ENCODE results near the gene S100A9.

Gene S100A9

GRCh38 chr1:153389973-153390879, 32.6 kb downstream of the S100A9 start:
- Histone ChIP-seq H3K27ac (no peak overlapping the region), H2AFZ (ENCODE audit: low read depth) (no peak overlapping the region), H3K27me3 (ENCODE audit: insufficient read depth, low read depth) (no peaks in the 10 kb centered on the region; the same call in 1 of the 2 replicates), H3K4me2 (no peak overlapping the region), H3K79me2 (ENCODE audit: insufficient read depth, low read depth) (no peaks in the 10 kb centered on the region), H3K4me3 (IDR thresholded peaks at IDR 0.05; ENCODE audit: insufficient read depth, low read depth, low read length) (no peak overlapping the region), H3K36me3 (ENCODE audit: insufficient read depth) (no peaks in the 10 kb centered on the region), H4K20me1 (ENCODE audit: insufficient read depth) (no peaks in the 10 kb centered on the region), H3K9ac (no peak overlapping the region), H3K4me1 (ENCODE audit: low read depth, poor library complexity, severe bottlenecking) (no peaks in the 10 kb centered on the region)
- TF ChIP-seq, protein P1, sequence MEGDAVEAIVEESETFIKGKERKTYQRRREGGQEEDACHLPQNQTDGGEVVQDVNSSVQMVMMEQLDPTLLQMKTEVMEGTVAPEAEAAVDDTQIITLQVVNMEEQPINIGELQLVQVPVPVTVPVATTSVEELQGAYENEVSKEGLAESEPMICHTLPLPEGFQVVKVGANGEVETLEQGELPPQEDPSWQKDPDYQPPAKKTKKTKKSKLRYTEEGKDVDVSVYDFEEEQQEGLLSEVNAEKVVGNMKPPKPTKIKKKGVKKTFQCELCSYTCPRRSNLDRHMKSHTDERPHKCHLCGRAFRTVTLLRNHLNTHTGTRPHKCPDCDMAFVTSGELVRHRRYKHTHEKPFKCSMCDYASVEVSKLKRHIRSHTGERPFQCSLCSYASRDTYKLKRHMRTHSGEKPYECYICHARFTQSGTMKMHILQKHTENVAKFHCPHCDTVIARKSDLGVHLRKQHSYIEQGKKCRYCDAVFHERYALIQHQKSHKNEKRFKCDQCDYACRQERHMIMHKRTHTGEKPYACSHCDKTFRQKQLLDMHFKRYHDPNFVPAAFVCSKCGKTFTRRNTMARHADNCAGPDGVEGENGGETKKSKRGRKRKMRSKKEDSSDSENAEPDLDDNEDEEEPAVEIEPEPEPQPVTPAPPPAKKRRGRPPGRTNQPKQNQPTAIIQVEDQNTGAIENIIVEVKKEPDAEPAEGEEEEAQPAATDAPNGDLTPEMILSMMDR (conservative IDR thresholded peaks at IDR 0.05; ENCODE audit: low read depth, low read length): no peak

- TF ChIP-seq, protein P1 (conservative IDR thresholded peaks at IDR 0.05; ENCODE audit: low read depth, low read length): no peak
- H3K9ac ChIP-seq: no peak within 1 kb of the TSS
- H3K4me2 ChIP-seq: no peak within 1 kb of the TSS
- H3K79me2 ChIP-seq (ENCODE audit: insufficient read depth, low read depth): no peaks in the 10 kb centered on the region
- no peaks in the 10 kb centered on the region for H3K4me1 ChIP-seq (ENCODE audit: low read depth, poor library complexity, severe bottlenecking)
- H2AFZ ChIP-seq (ENCODE audit: low read depth): no peak within 1 kb of the TSS
- H3K36me3 ChIP-seq (ENCODE audit: insufficient read depth): no peaks in the 10 kb centered on the region
- no peaks in the 10 kb centered on the region for H4K20me1 ChIP-seq (ENCODE audit: insufficient read depth)
- H3K4me3 ChIP-seq (IDR thresholded peaks at IDR 0.05; ENCODE audit: insufficient read depth, low read depth, low read length): no peak within 1 kb of the TSS
- H3K27ac ChIP-seq: no peak within 1 kb of the TSS
- H3K27me3 ChIP-seq (ENCODE audit: insufficient read depth, low read depth): no peaks in the 10 kb centered on the region; the same call in 1 of the 2 replicates
Measured at GRCh38 chr1:153390938-153391710, 33.5 kb downstream of the S100A9 start, which contains the start of gene S100A8. Gene S100A8, minus strand, starts transcription at chr1:153391073. Its CDS starts 538 bp downstream, at chr1:153390535.

DNA sequence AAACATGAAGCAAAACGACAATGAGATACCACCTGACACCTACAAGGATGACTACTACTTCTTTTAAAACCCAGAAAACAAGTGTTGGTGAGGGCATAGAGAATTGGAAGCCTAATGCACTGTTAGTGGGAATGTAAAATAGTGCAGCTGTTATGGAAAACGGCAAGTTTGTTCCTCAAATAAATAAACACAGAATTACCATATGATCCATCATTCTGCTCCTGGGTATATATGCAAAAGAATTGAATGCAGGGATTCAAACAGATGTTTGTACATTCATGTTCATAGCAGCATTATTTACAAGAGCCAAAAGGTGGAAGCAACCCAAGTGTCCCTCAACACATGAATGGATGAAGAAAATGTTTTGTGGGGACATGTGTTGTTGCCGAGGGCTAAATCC, 34.6 kb downstream of the S100A9 start:
- no peak overlapping the region for H3K27ac ChIP-seq
- no peak overlapping the region for H3K4me2 ChIP-seq
- TF ChIP-seq, protein P1 (conservative IDR thresholded peaks at IDR 0.05; ENCODE audit: low read depth, low read length): no peak

DNA sequence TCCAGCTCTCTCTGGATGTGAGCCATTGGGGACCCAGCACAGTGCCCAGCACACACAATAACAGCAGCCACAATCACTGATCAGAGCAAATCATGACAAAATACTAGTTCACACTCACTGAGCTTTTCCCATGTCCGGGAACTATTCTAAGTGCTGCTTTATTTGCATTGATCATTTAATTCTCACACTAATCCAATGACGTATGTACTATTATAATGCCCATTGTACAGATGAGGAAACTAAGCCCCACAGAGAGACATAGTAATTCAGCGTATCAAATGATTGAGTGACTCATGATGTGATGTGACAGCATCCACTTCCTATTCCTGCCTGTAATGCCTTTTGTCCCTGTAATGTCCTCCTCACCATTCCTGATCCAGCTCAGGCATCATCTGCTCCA, 35.2 kb downstream of the S100A9 start:
- Histone ChIP-seq H3K4me3 (IDR thresholded peaks at IDR 0.05; ENCODE audit: insufficient read depth, low read depth, low read length) (no peak overlapping the region), H3K79me2 (ENCODE audit: insufficient read depth, low read depth) (no peaks in the 10 kb centered on the region), H3K4me2 (no peak overlapping the region), H3K4me1 (ENCODE audit: low read depth, poor library complexity, severe bottlenecking) (no peaks in the 10 kb centered on the region), H3K9ac (no peak overlapping the region), H3K27me3 (ENCODE audit: insufficient read depth, low read depth) (no peaks in the 10 kb centered on the region; the same call in 1 of the 2 replicates), H3K36me3 (ENCODE audit: insufficient read depth) (no peaks in the 10 kb centered on the region), H2AFZ (ENCODE audit: low read depth) (no peak overlapping the region), H3K27ac (no peak overlapping the region), H4K20me1 (ENCODE audit: insufficient read depth) (no peaks in the 10 kb centered on the region)
- TF ChIP-seq, protein P1 (conservative IDR thresholded peaks at IDR 0.05; ENCODE audit: low read depth, low read length): no peak

More for the DNA sequence above, 34.6 kb downstream of the S100A9 start:
- Histone ChIP-seq H3K9ac (no peak overlapping the region), H3K4me1 (ENCODE audit: low read depth, poor library complexity, severe bottlenecking) (no peaks in the 10 kb centered on the region), H3K27me3 (ENCODE audit: insufficient read depth, low read depth) (no peaks in the 10 kb centered on the region; the same call in 1 of the 2 replicates), H2AFZ (ENCODE audit: low read depth) (no peak overlapping the region), H3K4me3 (IDR thresholded peaks at IDR 0.05; ENCODE audit: insufficient read depth, low read depth, low read length) (no peak overlapping the region), H3K36me3 (ENCODE audit: insufficient read depth) (no peaks in the 10 kb centered on the region), H3K79me2 (ENCODE audit: insufficient read depth, low read depth) (no peaks in the 10 kb centered on the region), H4K20me1 (ENCODE audit: insufficient read depth) (no peaks in the 10 kb centered on the region)

Measured in KMS-11 (cell line).